ENCODE measurements around the gene MTRF1L. TPM values are rescaled to one million over a fixed set of nuclear protein-coding genes. Genes with fewer than 3 reads are reported as not detected.

MTRF1L gene
- total and polyA plus RNA-seq, 3 experiments from 2014 or later = 8.2 to 17.4 (median 15.3) TPM

DNA sequence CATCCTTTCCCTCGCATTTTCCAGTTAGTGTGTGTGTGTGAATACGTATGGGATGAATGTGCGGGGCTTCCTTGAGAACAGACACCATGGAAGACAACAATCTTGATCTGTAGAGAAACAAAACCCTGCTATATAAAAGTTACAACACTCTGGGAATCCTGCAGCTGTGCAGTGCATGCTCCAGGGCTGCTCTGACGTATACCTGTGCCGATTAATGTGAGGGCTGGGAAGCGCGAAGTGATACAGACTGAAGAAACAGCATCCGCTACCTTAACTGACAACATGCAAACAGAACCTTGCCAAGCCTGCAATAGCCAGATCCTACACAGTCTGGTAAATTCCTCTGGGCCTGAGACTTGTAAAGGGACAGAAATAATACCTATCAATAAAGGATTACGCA lies 31.6 kb upstream of the MTRF1L start:
- no peaks in the 10 kb centered on the region for H3K36me3 ChIP-seq (ENCODE audit: insufficient read depth, low read length)
- no peaks in the 10 kb centered on the region for H3K27me3 ChIP-seq (ENCODE audit: insufficient read depth, low read length, poor library complexity, severe bottlenecking)
- no peak overlapping the region for H3K27ac Mint-ChIP-seq
- POLR2A ChIA-PET = no interaction called here
- H3K36me3 Mint-ChIP-seq = no peaks in the 10 kb centered on the region
- peaks cover 5 to 31% of the 10 kb centered on the region in 2 donors for H3K27me3 Mint-ChIP-seq
- H3K4me1 Mint-ChIP-seq = no peaks in the 10 kb centered on the region
- no peaks in the 10 kb centered on the region for H3K9me3 ChIP-seq (ENCODE audit: low read length)
- no peak for DNase-seq
- H3K27ac ChIP-seq (ENCODE audit: low read depth, low read length) = no peak overlapping the region
- no peak overlapping the region for H3K4me3 ChIP-seq (ENCODE audit: low read length)
- no peaks in the 10 kb centered on the region for H3K4me1 ChIP-seq (ENCODE audit: insufficient read depth, low read length)
- CTCF ChIA-PET = interaction anchor here (1.2 kb wide), 1 partner anchor 10 kb away, joined by 5 read pairs; no protein-coding TSS in a partner anchor
- no peaks in the 10 kb centered on the region for H3K9me3 Mint-ChIP-seq
- no peak overlapping the region for H3K4me3 Mint-ChIP-seq

DNA sequence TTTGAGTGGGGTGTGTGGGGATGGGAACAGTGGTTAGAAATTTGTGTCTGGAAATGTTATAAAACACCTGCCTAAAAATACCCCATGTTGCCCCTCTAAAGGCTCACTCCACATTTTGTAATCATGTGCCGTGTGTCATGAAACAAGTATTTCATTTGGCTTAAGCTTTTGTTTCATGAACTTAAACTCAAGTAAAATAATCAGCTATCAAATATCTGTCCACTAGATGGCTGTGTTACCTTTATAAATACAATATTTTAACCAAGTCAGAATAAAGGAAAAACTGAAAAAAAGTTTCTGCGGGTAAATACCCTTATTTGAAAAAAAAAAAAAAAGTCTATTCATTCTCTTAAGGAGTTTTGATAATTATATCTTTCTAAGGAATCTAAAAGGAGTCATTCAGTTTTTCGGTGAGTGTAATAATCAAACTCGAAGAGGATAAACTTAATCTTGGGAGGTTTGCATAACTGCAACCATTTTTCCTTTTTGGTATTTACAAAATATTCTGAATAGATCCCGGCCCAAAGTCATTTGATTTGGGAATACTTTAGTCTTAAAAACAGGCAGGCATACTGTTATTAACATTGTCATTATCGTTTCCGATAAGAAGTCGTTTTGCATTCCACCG lies 29.9 kb upstream of the MTRF1L start:
- peaks cover 11 to 32% of the 10 kb centered on the region in 2 donors for H3K27me3 Mint-ChIP-seq
- no peak overlapping the region for H3K4me3 Mint-ChIP-seq

DNA sequence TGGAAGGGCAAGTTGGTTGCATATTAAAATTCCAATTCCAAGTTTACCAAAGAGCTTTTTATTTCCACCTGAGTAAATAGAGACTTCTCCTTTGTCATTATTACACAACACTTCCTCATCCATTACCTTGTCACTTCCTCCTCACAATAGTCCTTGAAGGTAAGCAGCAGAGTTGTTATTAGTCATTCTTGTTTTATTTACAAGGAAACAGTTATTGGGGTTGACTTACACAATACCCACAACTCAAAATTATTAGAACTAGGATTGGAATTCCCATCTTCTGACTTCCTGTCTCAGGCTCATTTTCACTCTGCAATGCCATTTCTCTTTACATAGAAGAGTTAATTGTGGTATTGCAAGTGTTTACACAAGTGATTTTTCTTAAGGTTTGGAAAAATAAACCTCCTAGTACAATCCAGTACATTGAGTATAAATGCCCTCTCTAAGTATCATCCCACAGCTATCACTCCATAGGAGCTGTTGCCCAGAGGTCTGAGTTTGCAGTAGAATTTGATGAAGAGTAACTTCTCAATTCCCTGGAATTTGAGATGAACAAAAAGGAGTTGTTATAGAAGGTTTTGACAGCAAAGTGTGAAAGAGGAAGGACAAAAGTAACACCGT lies 28.9 kb upstream of the MTRF1L start:
- POLR2A ChIA-PET = no interaction called here

More for the DNA sequence above, 29.9 kb upstream of the MTRF1L start:
- CTCF ChIA-PET = no interaction called here
- Histone ChIP-seq H3K4me3 (ENCODE audit: low read length) (no peak overlapping the region), H3K9me3 (ENCODE audit: low read length) (no peaks in the 10 kb centered on the region), H3K4me1 (ENCODE audit: insufficient read depth, low read length) (no peaks in the 10 kb centered on the region), H3K36me3 (ENCODE audit: insufficient read depth, low read length) (no peaks in the 10 kb centered on the region), H3K27ac (ENCODE audit: low read depth, low read length) (no peak overlapping the region), H3K27me3 (ENCODE audit: insufficient read depth, low read length, poor library complexity, severe bottlenecking) (no peaks in the 10 kb centered on the region)
- Mint-ChIP-seq H3K9me3 (no peaks in the 10 kb centered on the region), H3K4me1 (no peaks in the 10 kb centered on the region), H3K27ac (peak overlapping the region in 1 of 8 donors; percentile 12), H3K36me3 (no peaks in the 10 kb centered on the region)
- no peak for DNase-seq
- POLR2A ChIA-PET = no interaction called here

DNA sequence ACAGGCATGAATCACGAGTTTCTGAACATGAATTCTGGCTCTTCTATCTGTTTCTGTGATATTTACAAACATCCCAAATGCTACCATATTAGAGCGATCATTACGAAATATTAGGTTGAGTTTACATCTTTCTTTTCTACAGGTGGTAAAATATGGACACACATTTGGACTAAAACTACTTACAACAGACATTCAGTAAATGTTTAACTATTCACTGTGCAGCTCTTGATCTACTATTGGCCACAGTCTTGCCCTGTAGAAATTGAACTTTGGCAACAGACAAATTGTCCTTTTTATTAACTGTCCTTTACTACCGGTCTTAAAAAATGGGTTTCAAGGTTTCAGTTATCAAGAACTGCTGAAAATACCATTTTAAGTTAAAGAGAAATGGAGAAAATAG lies 26.5 kb upstream of the MTRF1L start:
- H3K4me1 ChIP-seq (ENCODE audit: insufficient read depth, low read length) = no peaks in the 10 kb centered on the region
- DNase-seq = no peak
- H3K9me3 Mint-ChIP-seq = no peaks in the 10 kb centered on the region
- no peak overlapping the region for H3K4me3 Mint-ChIP-seq
- H3K27ac ChIP-seq (ENCODE audit: low read depth, low read length) = no peak overlapping the region
- no peaks in the 10 kb centered on the region for H3K36me3 ChIP-seq (ENCODE audit: insufficient read depth, low read length)
- no peaks in the 10 kb centered on the region for H3K9me3 ChIP-seq (ENCODE audit: low read length)
- peaks cover 0 to 5% (median 1%) of the 10 kb centered on the region in 3 donors for H3K4me1 Mint-ChIP-seq
- H3K27me3 ChIP-seq (ENCODE audit: insufficient read depth, low read length, poor library complexity, severe bottlenecking) = no peaks in the 10 kb centered on the region
- H3K27ac Mint-ChIP-seq = no peak overlapping the region
- no peaks in the 10 kb centered on the region for H3K36me3 Mint-ChIP-seq
- H3K27me3 Mint-ChIP-seq = peaks cover 11 to 46% of the 10 kb centered on the region in 2 donors
- ChIA-PET POLR2A (no interaction called here), CTCF (no interaction called here)
- no peak overlapping the region for H3K4me3 ChIP-seq (ENCODE audit: low read length)

More for the DNA sequence above, 28.9 kb upstream of the MTRF1L start:
- H3K27ac Mint-ChIP-seq = peak overlapping the region in 1 of 8 donors; percentile 6
- DNase-seq = no peak
- Histone ChIP-seq H3K9me3 (ENCODE audit: low read length) (no peaks in the 10 kb centered on the region), H3K4me1 (ENCODE audit: insufficient read depth, low read length) (no peaks in the 10 kb centered on the region), H3K27ac (ENCODE audit: low read depth, low read length) (no peak overlapping the region), H3K36me3 (ENCODE audit: insufficient read depth, low read length) (no peaks in the 10 kb centered on the region), H3K4me3 (ENCODE audit: low read length) (no peak overlapping the region), H3K27me3 (ENCODE audit: insufficient read depth, low read length, poor library complexity, severe bottlenecking) (no peaks in the 10 kb centered on the region)
- H3K4me1 Mint-ChIP-seq = no peaks in the 10 kb centered on the region
- CTCF ChIA-PET = interaction anchor here (1.1 kb wide), 1 partner anchor 78 kb away, joined by 3 read pairs; no protein-coding TSS in a partner anchor
- peaks cover 11 to 38% of the 10 kb centered on the region in 2 donors for H3K27me3 Mint-ChIP-seq
- no peaks in the 10 kb centered on the region for H3K9me3 Mint-ChIP-seq
- no peaks in the 10 kb centered on the region for H3K36me3 Mint-ChIP-seq
- no peak overlapping the region for H3K4me3 Mint-ChIP-seq

DNA sequence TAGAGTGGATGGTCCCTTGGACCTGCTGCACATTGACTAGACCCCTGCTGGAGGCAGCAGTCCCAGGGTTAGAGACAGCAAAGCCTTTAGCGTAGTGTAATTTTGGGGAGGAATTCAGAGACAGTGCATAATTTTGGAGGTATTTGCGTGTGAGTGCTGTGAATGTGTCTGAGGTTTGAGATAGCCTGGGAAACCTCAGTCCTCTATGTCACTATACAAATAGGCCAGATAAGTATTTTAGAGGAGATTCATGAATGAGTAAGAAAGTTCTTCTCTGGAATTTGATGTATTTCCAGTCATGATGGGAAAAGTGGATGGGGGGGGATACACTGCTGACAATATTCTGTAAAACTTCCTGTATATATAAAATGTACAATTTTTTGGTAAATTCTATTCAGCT lies 25.8 kb upstream of the MTRF1L start:
- DNase-seq = no peak
- Histone ChIP-seq H3K4me3 (ENCODE audit: low read length) (no peak overlapping the region), H3K4me1 (ENCODE audit: insufficient read depth, low read length) (no peaks in the 10 kb centered on the region), H3K27ac (ENCODE audit: low read depth, low read length) (no peak overlapping the region), H3K27me3 (ENCODE audit: insufficient read depth, low read length, poor library complexity, severe bottlenecking) (no peaks in the 10 kb centered on the region), H3K36me3 (ENCODE audit: insufficient read depth, low read length) (no peaks in the 10 kb centered on the region), H3K9me3 (ENCODE audit: low read length) (no peaks in the 10 kb centered on the region)
- Mint-ChIP-seq H3K4me3 (no peak overlapping the region), H3K9me3 (no peaks in the 10 kb centered on the region), H3K27ac (no peak overlapping the region), H3K36me3 (no peaks in the 10 kb centered on the region), H3K27me3 (peaks cover 11 to 48% of the 10 kb centered on the region in 2 donors), H3K4me1 (peaks cover 0 to 5% (median 1%) of the 10 kb centered on the region in 3 donors)
- POLR2A ChIA-PET = no interaction called here
- CTCF ChIA-PET = no interaction called here

DNA sequence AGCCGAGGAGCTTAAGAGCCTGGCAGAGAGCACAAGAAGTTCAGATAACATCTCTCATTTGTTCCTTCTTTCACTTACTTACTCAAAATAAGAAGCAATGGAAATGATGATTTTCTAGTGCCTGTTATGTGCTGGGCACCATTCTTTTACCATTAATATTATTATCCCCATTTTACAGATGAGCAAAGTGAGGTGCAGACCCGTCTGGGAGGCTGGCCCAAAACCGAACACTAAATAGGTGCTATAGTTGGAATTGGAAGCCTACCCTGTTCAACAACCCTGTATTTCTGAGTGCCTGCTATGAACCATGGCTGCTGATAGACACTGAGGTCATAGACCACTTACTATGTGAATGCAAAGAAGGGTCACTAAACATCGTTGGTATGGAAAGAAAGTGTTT lies 25.0 kb upstream of the MTRF1L start:
- H3K9me3 ChIP-seq (ENCODE audit: low read length) = no peaks in the 10 kb centered on the region
- Mint-ChIP-seq H3K4me3 (no peak overlapping the region), H3K4me1 (peaks cover 0 to 5% (median 1%) of the 10 kb centered on the region in 3 donors), H3K36me3 (no peaks in the 10 kb centered on the region), H3K27ac (no peak overlapping the region), H3K27me3 (peaks cover 11 to 48% of the 10 kb centered on the region in 2 donors), H3K9me3 (no peaks in the 10 kb centered on the region)
- ChIA-PET CTCF (no interaction called here), POLR2A (no interaction called here)
- H3K27me3 ChIP-seq (ENCODE audit: insufficient read depth, low read length, poor library complexity, severe bottlenecking) = no peaks in the 10 kb centered on the region
- no peaks in the 10 kb centered on the region for H3K36me3 ChIP-seq (ENCODE audit: insufficient read depth, low read length)
- H3K27ac ChIP-seq (ENCODE audit: low read depth, low read length) = no peak overlapping the region
- H3K4me3 ChIP-seq (ENCODE audit: low read length) = no peak overlapping the region
- no peaks in the 10 kb centered on the region for H3K4me1 ChIP-seq (ENCODE audit: insufficient read depth, low read length)
- DNase-seq = no peak

DNA sequence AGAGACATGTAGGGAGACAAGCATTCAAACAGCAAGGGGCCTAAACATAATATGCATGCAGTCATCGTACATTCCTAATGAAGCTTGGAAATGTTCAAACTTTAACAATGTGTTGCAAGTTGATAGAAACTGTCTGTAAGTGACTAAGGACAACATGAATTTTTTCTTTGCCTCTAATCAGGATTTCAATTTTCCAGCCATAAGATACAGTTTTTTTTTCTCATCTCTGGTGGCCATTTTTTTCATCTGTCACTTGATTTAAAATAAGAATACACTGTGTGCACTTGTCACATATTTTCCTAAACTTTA lies 22.2 kb upstream of the MTRF1L start:
- no peaks in the 10 kb centered on the region for H3K36me3 ChIP-seq (ENCODE audit: insufficient read depth, low read length)
- Mint-ChIP-seq H3K4me3 (no peak overlapping the region), H3K9me3 (no peaks in the 10 kb centered on the region), H3K27ac (no peak overlapping the region), H3K27me3 (peaks cover 7 to 41% of the 10 kb centered on the region in 2 donors), H3K36me3 (no peaks in the 10 kb centered on the region), H3K4me1 (peaks cover 0 to 5% (median 1%) of the 10 kb centered on the region in 3 donors)
- no peaks in the 10 kb centered on the region for H3K4me1 ChIP-seq (ENCODE audit: insufficient read depth, low read length)
- no peaks in the 10 kb centered on the region for H3K9me3 ChIP-seq (ENCODE audit: low read length)
- ChIA-PET CTCF (interaction anchor here (0.9 to 3.1 kb wide), 3 partner anchors 9 to 160 kb away, joined by 3 to 9 read pairs (median 5); no protein-coding TSS in a partner anchor), POLR2A (no interaction called here)
- DNase-seq = no peak
- H3K27ac ChIP-seq (ENCODE audit: low read depth, low read length) = no peak overlapping the region
- H3K27me3 ChIP-seq (ENCODE audit: insufficient read depth, low read length, poor library complexity, severe bottlenecking) = no peaks in the 10 kb centered on the region
- no peak overlapping the region for H3K4me3 ChIP-seq (ENCODE audit: low read length)

DNA sequence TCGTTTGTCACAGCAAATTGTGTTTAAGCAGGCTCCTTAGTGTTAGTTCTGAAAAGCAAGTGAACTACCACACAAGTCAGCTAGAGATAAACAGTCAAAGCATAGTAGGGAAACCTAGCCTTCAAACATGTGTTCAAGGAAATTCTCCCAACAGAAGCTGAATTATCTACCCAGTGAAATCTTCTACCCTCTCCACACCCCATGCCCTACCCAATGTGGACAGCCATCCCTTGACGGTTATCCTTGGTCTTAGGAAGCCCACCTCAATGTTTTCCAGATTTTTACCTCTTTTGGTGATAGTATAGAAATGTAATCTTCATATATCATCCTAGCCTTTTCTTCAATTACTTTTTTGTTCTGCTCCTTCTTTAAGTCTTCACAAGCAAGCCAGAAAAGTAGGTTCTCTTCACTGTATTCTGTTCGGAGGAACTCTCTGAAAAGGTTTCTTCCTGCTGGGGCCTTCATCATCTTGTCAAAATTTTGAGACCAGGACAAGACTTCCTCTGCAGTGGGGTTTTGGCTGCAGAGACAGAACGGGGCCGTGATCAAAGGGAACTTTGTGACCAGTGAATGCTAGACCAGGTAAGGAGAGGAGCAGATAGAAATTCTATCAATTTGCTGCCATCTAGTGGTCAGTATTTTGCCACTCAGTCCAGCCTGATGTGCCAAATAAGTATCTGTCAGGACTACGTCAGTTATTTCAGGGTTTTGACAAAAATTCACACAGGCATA lies 21.6 kb upstream of the MTRF1L start:
- no peaks in the 10 kb centered on the region for H3K4me1 ChIP-seq (ENCODE audit: insufficient read depth, low read length)
- Mint-ChIP-seq H3K27me3 (peaks cover 10 to 44% of the 10 kb centered on the region in 2 donors), H3K9me3 (no peaks in the 10 kb centered on the region), H3K4me3 (no peak overlapping the region), H3K36me3 (no peaks in the 10 kb centered on the region), H3K4me1 (peaks cover 0 to 5% (median 1%) of the 10 kb centered on the region in 3 donors), H3K27ac (peak overlapping the region in 1 of 8 donors; percentile 29)
- CTCF ChIA-PET = interaction anchor here (1.3 to 3.1 kb wide), 3 partner anchors 10 to 161 kb away, joined by 3 to 9 read pairs (median 5); no protein-coding TSS in a partner anchor
- no peaks in the 10 kb centered on the region for H3K9me3 ChIP-seq (ENCODE audit: low read length)
- no peaks in the 10 kb centered on the region for H3K27me3 ChIP-seq (ENCODE audit: insufficient read depth, low read length, poor library complexity, severe bottlenecking)
- peak in 4 of 5 donors; percentile 16 to 56 (median 52) for DNase-seq
- POLR2A ChIA-PET = no interaction called here
- no peak overlapping the region for H3K4me3 ChIP-seq (ENCODE audit: low read length)
- H3K27ac ChIP-seq (ENCODE audit: low read depth, low read length) = no peak overlapping the region
- no peaks in the 10 kb centered on the region for H3K36me3 ChIP-seq (ENCODE audit: insufficient read depth, low read length)

Measured in CD8-positive, alpha-beta memory T cell (primary cell).